B cell (primary cell): ENCODE data around the gene EBF3.

Source experiments
- EZH2 ChIP-seq: IDR thresholded peaks from 2 replicates; pipeline ENCODE4 v1.6.1; 2012; ENCODE audit warnings: borderline replicate concordance, low read depth, mild to moderate bottlenecking, moderate library complexity, low read length; ENCODE audit not compliant: insufficient read depth, poor library complexity, severe bottlenecking
- TF ChIP-seq, protein P1 (sequence below): fragments of 200-600 bp; IDR thresholded peaks from one replicate; pipeline ENCODE4 v1.8.0; 2022; ENCODE audit warnings: antibody characterized with exemption, mild to moderate bottlenecking

DNA sequence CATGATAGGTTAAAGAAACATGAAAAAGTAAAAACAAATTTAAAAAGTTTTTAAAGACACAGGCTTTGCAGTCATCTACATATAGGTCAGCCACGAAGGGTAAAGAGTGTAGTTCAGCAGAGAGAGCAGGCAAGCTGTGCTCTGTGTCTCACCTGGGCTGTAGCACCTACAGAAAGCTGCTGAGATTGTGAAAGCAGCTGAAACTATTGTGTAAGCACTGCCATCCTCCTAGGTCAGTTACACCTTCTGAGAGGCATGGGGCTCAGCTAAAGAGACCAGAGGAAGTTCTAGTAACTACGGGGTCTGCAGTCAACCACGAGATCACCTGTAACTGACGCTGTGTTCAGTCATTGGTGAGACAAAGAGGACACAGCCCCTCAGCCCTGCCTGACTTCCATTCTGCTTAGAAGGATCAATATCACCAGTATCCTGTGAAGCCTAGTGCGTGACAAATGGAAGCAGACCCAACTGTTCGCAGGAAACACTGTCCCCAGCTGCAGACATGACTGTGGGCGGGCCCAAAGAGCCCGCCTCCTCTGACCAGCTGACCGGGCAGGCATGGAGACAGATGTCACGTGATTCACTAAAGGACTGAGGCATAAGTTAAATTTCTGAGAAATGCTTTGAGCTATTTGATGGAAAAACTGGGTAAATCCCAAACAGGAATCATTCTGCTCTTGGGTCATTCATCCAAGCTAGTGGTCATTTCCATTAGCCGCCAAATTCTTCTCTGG, 87.9 kb downstream of the EBF3 start:
- TF ChIP-seq, protein P1, sequence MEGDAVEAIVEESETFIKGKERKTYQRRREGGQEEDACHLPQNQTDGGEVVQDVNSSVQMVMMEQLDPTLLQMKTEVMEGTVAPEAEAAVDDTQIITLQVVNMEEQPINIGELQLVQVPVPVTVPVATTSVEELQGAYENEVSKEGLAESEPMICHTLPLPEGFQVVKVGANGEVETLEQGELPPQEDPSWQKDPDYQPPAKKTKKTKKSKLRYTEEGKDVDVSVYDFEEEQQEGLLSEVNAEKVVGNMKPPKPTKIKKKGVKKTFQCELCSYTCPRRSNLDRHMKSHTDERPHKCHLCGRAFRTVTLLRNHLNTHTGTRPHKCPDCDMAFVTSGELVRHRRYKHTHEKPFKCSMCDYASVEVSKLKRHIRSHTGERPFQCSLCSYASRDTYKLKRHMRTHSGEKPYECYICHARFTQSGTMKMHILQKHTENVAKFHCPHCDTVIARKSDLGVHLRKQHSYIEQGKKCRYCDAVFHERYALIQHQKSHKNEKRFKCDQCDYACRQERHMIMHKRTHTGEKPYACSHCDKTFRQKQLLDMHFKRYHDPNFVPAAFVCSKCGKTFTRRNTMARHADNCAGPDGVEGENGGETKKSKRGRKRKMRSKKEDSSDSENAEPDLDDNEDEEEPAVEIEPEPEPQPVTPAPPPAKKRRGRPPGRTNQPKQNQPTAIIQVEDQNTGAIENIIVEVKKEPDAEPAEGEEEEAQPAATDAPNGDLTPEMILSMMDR: no peak
- no peak for TF ChIP-seq EZH2
